Right cardiac atrium (tissue), 5 donors: ENCODE data around the gene SNED1. TPM values are rescaled to one million over a fixed set of nuclear protein-coding genes. Genes with fewer than 3 reads are reported as not detected.

Source experiments
- ATAC-seq, 2 donors: fragments of 200-7000 bp; cut with Tn5 transposase; one replicate each; pipeline versions ENCODE4 v1.8.0 to v1.9.1; 2020; ENCODE audit warnings: moderate library complexity in 2 of 2, mild to moderate bottlenecking in 1 of 2
- DNase-seq, 3 donors: peaks; one replicate each; pipeline ENCODE4 v3.0.0-alpha.2; 2020
- H3K27ac ChIP-seq: one replicate; pipeline ENCODE4 v1.5.1; 2013; ENCODE audit warnings: mild to moderate bottlenecking, low read length, control low read depth, moderate library complexity
- H3K27me3 ChIP-seq: one replicate; pipeline ENCODE4 v1.6.1; 2013; ENCODE audit not compliant: control insufficient read depth, insufficient read depth
- H3K4me1 ChIP-seq: one replicate; pipeline ENCODE4 v1.6.1; 2013; ENCODE audit warnings: low read length; ENCODE audit not compliant: control insufficient read depth, insufficient read depth
- H3K4me3 ChIP-seq: one replicate; pipeline ENCODE4 v1.5.1; 2013; ENCODE audit warnings: low read length, control low read depth
- H3K9me3 ChIP-seq: one replicate; pipeline ENCODE4 v1.6.1; 2013; ENCODE audit warnings: low read length; ENCODE audit not compliant: control insufficient read depth
- WGBS: extraction: QIAGEN DNeasy Blood & Tissue Kit; methylation state at CpG from one replicate; pipeline ENCODE4 v1.1.7; 2013; 5-methylcytosine and 5-hydroxymethylcytosine counted together
- intact Hi-C, 4 donors: fragments of 100-400 bp; cut with DNase I; formaldehyde crosslinking; loops; one replicate each; pipeline versions ENCODE4 v1.11.0 to v1.14.0; 2022 to 2023
- polyA plus RNA-seq: library from polyadenylated mRNA; stranded (reverse); fragments of 200-250 nt; gene quantifications from one replicate; pipeline ENCODE4 v1.2.3, GENCODE V29; 2013
- total RNA-seq, 4 donors: library from RNA; stranded (reverse); fragmentation: NEBNext Ultra II Directional; extraction: Animal tissue kit (Norgen Biotek cat#: 25700); gene quantifications; one replicate each; pipeline ENCODE4 v1.2.1, GENCODE V29; 2021
- donor health status: healthy with polysubstance abuse.
- donor health status: DM: no; HTN: yes; CAD: no.
- donor health status: DM: no; HTN: no; CAD: no.
- donor health status: DM: no; HTN: yes; CAD: no; lungs with severe emphysema.
- donor health status: DM: yes; HTN: yes; CAD: no.

Gene SNED1
- total and polyA plus RNA-seq, 5 donors = 6.7 to 19.2 (median 15.8) TPM

DNA sequence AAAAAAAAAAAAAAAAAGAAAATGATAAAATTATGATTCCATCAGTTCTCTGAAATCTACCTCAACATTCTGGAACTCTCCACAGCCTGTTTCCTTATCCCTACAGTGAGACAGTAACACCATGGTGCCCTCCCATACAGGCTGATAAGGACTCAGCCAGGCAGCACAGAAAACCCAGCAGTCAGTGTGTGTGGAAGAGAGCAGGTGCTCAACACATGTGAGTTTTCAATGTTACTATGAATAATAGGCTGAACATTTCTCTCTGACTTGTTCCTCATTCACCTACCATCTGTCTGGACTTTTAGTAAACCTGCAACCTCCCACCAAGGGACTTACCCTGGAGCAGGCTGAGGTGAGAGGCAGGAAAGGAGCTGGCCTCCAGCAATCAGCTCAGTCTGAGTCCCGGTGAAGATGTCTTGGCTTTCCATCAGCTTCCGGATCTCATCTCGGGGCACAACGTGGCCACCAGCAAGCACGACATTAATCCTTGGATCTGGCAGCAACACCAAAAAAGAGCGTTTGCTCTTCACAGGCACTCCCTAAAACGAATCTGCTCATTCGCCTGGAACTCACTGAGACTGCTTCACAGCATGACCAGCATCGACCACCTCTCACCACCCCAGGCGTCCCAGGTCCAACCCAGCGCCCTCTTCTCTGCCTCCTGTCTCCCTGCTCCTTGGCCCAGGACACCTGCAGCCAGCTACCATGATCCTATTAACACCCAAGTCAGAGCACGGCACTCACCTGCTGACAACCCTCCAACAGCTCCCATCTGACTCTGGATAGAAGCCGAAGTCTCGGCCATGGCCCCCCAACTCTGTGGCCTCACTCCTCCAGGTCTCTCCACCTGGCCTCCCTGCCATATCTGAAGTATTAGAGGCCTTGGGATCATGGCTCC is 134.4 kb downstream of the SNED1 start:
- no peaks in the 10 kb centered on the region for H3K4me1 ChIP-seq
- no peak overlapping the region for H3K4me3 ChIP-seq
- DNase-seq = peak in 1 of 3 donors; percentile 2
- intact Hi-C loops = no loop called here
- H3K9me3 ChIP-seq = no peaks in the 10 kb centered on the region
- H3K27ac ChIP-seq = no peak overlapping the region
- WGBS = 96% methylated on average over 14 of the region's 14 CpGs
- H3K27me3 ChIP-seq = no peaks in the 10 kb centered on the region
- no peak for ATAC-seq

- H3K4me1 ChIP-seq = no peaks in the 10 kb centered on the region
- WGBS = 97% methylated on average over 10 of the region's 10 CpGs
- no peaks in the 10 kb centered on the region for H3K9me3 ChIP-seq
- H3K27ac ChIP-seq = no peak overlapping the region
- no peak overlapping the region for H3K4me3 ChIP-seq
- DNase-seq (peak in 1 of 3 donors; percentile 1), ATAC-seq (no peak)
- intact Hi-C loops = no loop called here
- H3K27me3 ChIP-seq = no peaks in the 10 kb centered on the region
These were observed 135.0 kb downstream of the SNED1 start for GRCh38 chr2:241133436-241133820.

- intact Hi-C loops = no loop called here
- Histone ChIP-seq H3K9me3 (no peaks in the 10 kb centered on the region), H3K4me1 (no peaks in the 10 kb centered on the region), H3K27ac (no peak overlapping the region), H3K4me3 (no peak overlapping the region), H3K27me3 (no peaks in the 10 kb centered on the region)
- ATAC-seq = no peak
- peak in 1 of 3 donors; percentile 12 for DNase-seq
- WGBS = 92% methylated on average over 7 of the region's 7 CpGs
These were observed 136.3 kb downstream of the SNED1 start for GRCh38 chr2:241134711-241135110.

GRCh38 chr2:241135737-241136136 is 137.3 kb downstream of the SNED1 start:
- Histone ChIP-seq H3K4me1 (no peaks in the 10 kb centered on the region), H3K9me3 (no peaks in the 10 kb centered on the region), H3K27ac (no peak overlapping the region), H3K4me3 (no peak overlapping the region), H3K27me3 (no peaks in the 10 kb centered on the region)
- intact Hi-C loops = no loop called here
- WGBS = 78% methylated on average over 9 of the region's 9 CpGs
- DNase-seq (peak in 1 of 3 donors; percentile 4), ATAC-seq (no peak)

- intact Hi-C loops = no loop called here
These were observed 137.8 kb downstream of the SNED1 start for GRCh38 chr2:241136191-241136590.

GRCh38 chr2:241136661-241137260 is 138.3 kb downstream of the SNED1 start:
- H3K9me3 ChIP-seq = no peaks in the 10 kb centered on the region
- no peak overlapping the region for H3K4me3 ChIP-seq
- intact Hi-C loops = no loop called here
- no peaks in the 10 kb centered on the region for H3K27me3 ChIP-seq
- DNase-seq (peak in 1 of 3 donors; percentile 6), ATAC-seq (no peak)
- WGBS = 96% methylated on average over 25 of the region's 25 CpGs
- H3K27ac ChIP-seq = no peak overlapping the region
- H3K4me1 ChIP-seq = no peaks in the 10 kb centered on the region

More at GRCh38 chr2:241136191-241136590, 137.8 kb downstream of the SNED1 start:
- Histone ChIP-seq H3K4me1 (no peaks in the 10 kb centered on the region), H3K27ac (no peak overlapping the region), H3K9me3 (no peaks in the 10 kb centered on the region), H3K4me3 (no peak overlapping the region), H3K27me3 (no peaks in the 10 kb centered on the region)
- WGBS = 97% methylated on average over 8 of the region's 8 CpGs
- DNase-seq (peak in 1 of 3 donors; percentile 1), ATAC-seq (no peak)

DNA sequence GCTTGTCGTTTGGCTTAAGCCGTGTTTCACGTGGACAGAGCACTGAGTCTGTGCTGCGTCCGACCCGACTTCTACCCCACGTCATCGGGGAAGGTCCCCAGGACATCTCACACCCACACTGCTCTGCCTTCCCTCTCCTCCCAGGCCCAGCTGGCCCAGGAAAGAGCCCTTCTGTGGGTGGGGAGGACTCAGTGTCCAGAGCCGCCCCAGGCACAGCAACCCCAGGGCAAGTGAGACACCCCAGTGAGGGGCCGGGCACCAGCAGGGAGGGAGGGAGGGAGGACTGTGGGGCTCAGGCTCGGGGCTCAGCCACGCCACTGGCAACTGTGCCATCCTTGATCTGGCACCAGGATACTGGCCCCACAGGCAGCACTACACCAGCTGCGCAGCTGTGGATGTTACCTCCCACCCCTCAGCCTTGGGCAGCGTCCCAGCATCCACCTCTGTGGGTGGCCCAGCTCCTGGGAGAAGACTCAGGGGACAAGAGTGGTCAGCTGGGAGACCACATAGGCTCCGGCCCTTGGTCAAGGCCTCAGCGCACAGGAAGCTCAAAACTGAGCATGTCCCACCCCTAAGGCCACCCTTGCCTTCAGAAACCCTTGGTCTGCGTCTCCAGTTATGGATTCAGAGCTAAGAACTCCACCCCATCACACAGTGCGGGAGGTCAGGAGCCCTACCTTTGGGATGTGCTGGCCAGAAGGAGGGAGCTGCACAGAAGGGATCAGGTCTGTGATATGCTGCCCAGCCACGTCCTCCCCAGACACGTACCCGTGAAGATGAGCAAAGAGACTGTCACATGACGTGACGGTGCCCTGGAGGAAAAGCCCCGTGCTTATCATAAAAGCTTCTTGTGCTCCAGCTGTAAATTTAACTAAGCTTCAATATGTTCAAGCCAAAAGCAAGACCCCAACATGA is 139.1 kb downstream of the SNED1 start:
- no peaks in the 10 kb centered on the region for H3K9me3 ChIP-seq
- ATAC-seq (no peak), DNase-seq (peak in 1 of 3 donors; percentile 8)
- no peak overlapping the region for H3K27ac ChIP-seq
- WGBS = 90% methylated on average over 24 of the region's 24 CpGs
- H3K27me3 ChIP-seq = no peaks in the 10 kb centered on the region
- H3K4me1 ChIP-seq = no peaks in the 10 kb centered on the region
- H3K4me3 ChIP-seq = no peak overlapping the region
- intact Hi-C loops = no loop called here

- ATAC-seq (no peak), DNase-seq (peak in 1 of 3 donors; percentile 0)
- no peak overlapping the region for H3K4me3 ChIP-seq
- H3K9me3 ChIP-seq = no peaks in the 10 kb centered on the region
- intact Hi-C loops = no loop called here
- no peaks in the 10 kb centered on the region for H3K27me3 ChIP-seq
- no peak overlapping the region for H3K27ac ChIP-seq
- WGBS = 96% methylated on average over 16 of the region's 16 CpGs
- H3K4me1 ChIP-seq = no peaks in the 10 kb centered on the region
These were observed 140.1 kb downstream of the SNED1 start for GRCh38 chr2:241138471-241138870.

- Histone ChIP-seq H3K4me3 (no peak overlapping the region), H3K27ac (no peak overlapping the region), H3K9me3 (no peaks in the 10 kb centered on the region), H3K4me1 (no peaks in the 10 kb centered on the region), H3K27me3 (no peaks in the 10 kb centered on the region)
- peak in 1 of 3 donors; percentile 5 for DNase-seq
- WGBS = 95% methylated on average over 24 of the region's 24 CpGs
- intact Hi-C loops = no loop called here
- ATAC-seq = no peak
These were observed 141.4 kb downstream of the SNED1 start for GRCh38 chr2:241139531-241140444.

GRCh38 chr2:241140445-241140840 is 142.0 kb downstream of the SNED1 start:
- WGBS = 96% methylated on average over 10 of the region's 10 CpGs
- intact Hi-C loops = no loop called here
- H3K4me1 ChIP-seq = no peaks in the 10 kb centered on the region
- no peak overlapping the region for H3K4me3 ChIP-seq
- no peak overlapping the region for H3K27ac ChIP-seq
- no peaks in the 10 kb centered on the region for H3K27me3 ChIP-seq
- DNase-seq (peak in 1 of 3 donors; percentile 0), ATAC-seq (no peak)
- no peaks in the 10 kb centered on the region for H3K9me3 ChIP-seq
